Psoas muscle (tissue), 8 donors: Measurements from ENCODE around the gene ARSD. TPM values are rescaled to one million over a fixed set of nuclear protein-coding genes. Genes with fewer than 3 reads are reported as not detected.

Experiments used
- ATAC-seq, 4 donors: fragments of 200-7000 bp; cut with Tn5 transposase; one replicate each; pipeline ENCODE4 v1.9.1; 2020; ENCODE audit warnings: moderate library complexity in 3 of 4, mild to moderate bottlenecking in 2 of 4
- DNase-seq, 2 donors: peaks; one replicate each; pipeline ENCODE4 v3.0.0-alpha.2; 2020
- H3K27ac ChIP-seq: fragments of 200-600 bp; one replicate; pipeline ENCODE4 v1.8.0; 2022
- H3K27me3 ChIP-seq, 3 donors: fragments of 200-600 bp in 1 of 3; one replicate each; pipeline versions ENCODE4 v1.6.1 to v1.8.0; 2013 to 2022; ENCODE audit warnings: low read length in 2 of 3, mild to moderate bottlenecking in 2 of 3, moderate library complexity in 1 of 3; ENCODE audit not compliant: insufficient read depth in 3 of 3
- H3K36me3 ChIP-seq, 2 donors: fragments of 200-600 bp in 1 of 2; one replicate each; pipeline versions ENCODE4 v1.6.1 to v1.8.0; 2013 to 2022; ENCODE audit warnings: low read depth in 1 of 2, mild to moderate bottlenecking in 1 of 2, moderate library complexity in 1 of 2; ENCODE audit not compliant: insufficient read depth in 1 of 2
- H3K4me1 ChIP-seq: fragments of 200-600 bp; one replicate; pipeline ENCODE4 v1.8.0; 2022
- H3K4me3 ChIP-seq: fragments of 200-600 bp; one replicate; pipeline ENCODE4 v1.8.0; 2022; ENCODE audit warnings: mild to moderate bottlenecking
- H3K9me3 ChIP-seq: fragments of 200-600 bp; one replicate; pipeline ENCODE4 v1.8.0; 2022
- CTCF ChIP-seq: fragments of 200-600 bp; IDR thresholded peaks from one replicate; pipeline ENCODE4 v1.8.0; 2022; ENCODE audit warnings: antibody characterized with exemption
- WGBS, 3 donors: extraction: QIAGEN DNeasy Blood & Tissue Kit; methylation state at CpG; one replicate each; pipeline versions ENCODE4 v1.1.6 to v1.1.7; 2013; 5-methylcytosine and 5-hydroxymethylcytosine counted together
- intact Hi-C, 2 donors: fragments of 100-400 bp; cut with DNase I; formaldehyde crosslinking; loops; one replicate each; pipeline versions ENCODE4 v1.11.0 to v1.14.2; 2022
- polyA plus RNA-seq, 3 donors: library from polyadenylated mRNA; stranded (reverse); fragments of 200-250 nt; gene quantifications; one replicate each; pipeline ENCODE4 v1.2.3, GENCODE V29; 2013
- total RNA-seq, 4 donors: library from RNA; stranded (reverse); fragmentation: NEBNext Ultra II Directional in 2 of 4; extraction: Animal tissue kit (Norgen Biotek cat#: 25700) in 2 of 4; gene quantifications; one replicate each; pipeline versions ENCODE4 v1.2.1 to v1.2.4, GENCODE V29; 2021 to 2023
- donor health status: healthy with polysubstance abuse.
- donor health status: DM: no; HTN: no; CAD: no; lungs with moderate emphysema.
- donor health status: Bipolar disorder and iron deficiency.
- donor health status: healthy.
- donor health status: DM: yes; HTN: yes; CAD: no.
- donor health status: DM: no; HTN: no; CAD: no.
- donor health status: DM: no; HTN: no; CAD: no.
- donor health status: DM: yes; HTN: yes; CAD: no.

ARSD gene
- total and polyA plus RNA-seq, 7 donors, result 0.66 to 2.4 (median 1.6) TPM

GRCh38 chrX:2862404-2862803 lies 66.7 kb downstream of the ARSD start:
- TF ChIP-seq CTCF, result no peak
- Histone ChIP-seq H3K4me1 (no peaks in the 10 kb centered on the region), H3K27ac (no peak overlapping the region), H3K4me3 (no peak overlapping the region), H3K9me3 (no peaks in the 10 kb centered on the region), H3K27me3 (no peaks in the 10 kb centered on the region), H3K36me3 (no peaks in the 10 kb centered on the region)
- ATAC-seq (no peak), DNase-seq (no peak)
- 73 to 92% (median 79%) methylated on average over 9 of the region's 9 CpGs for WGBS, 3 donors
- intact Hi-C loops, result no loop called here

- H3K27ac ChIP-seq, result no peak overlapping the region
- no peak for TF ChIP-seq CTCF
- DNase-seq, result no peak
- no peaks in the 10 kb centered on the region for H3K4me1 ChIP-seq
- H3K27me3 ChIP-seq, result no peaks in the 10 kb centered on the region
- no peak for ATAC-seq
- intact Hi-C loops, result no loop called here
- H3K9me3 ChIP-seq, result no peaks in the 10 kb centered on the region
- no peaks in the 10 kb centered on the region for H3K36me3 ChIP-seq
- WGBS, 3 donors, result 87 to 100% (median 89%) methylated on average over 1 of the region's 1 CpG
- H3K4me3 ChIP-seq, result no peak overlapping the region
Observed at GRCh38 chrX:2859197-2859797, 69.8 kb downstream of the ARSD start.

GRCh38 chrX:2857566-2857965 lies 71.6 kb downstream of the ARSD start:
- H3K36me3 ChIP-seq, result no peaks in the 10 kb centered on the region
- no peaks in the 10 kb centered on the region for H3K27me3 ChIP-seq
- no peaks in the 10 kb centered on the region for H3K4me1 ChIP-seq
- DNase-seq (no peak), ATAC-seq (no peak)
- H3K4me3 ChIP-seq, result no peak overlapping the region
- WGBS, 3 donors, result 86 to 92% (median 87%) methylated on average over 3 of the region's 3 CpGs
- intact Hi-C loops, result no loop called here
- H3K27ac ChIP-seq, result no peak overlapping the region
- TF ChIP-seq CTCF, result no peak
- H3K9me3 ChIP-seq, result no peaks in the 10 kb centered on the region

GRCh38 chrX:2855761-2856160 lies 73.4 kb downstream of the ARSD start:
- intact Hi-C loops, result loop anchor here in 1 of 2 donors (1.0 kb wide), 1 partner anchor 32 kb away; no protein-coding TSS in a partner anchor
- no peaks in the 10 kb centered on the region for H3K4me1 ChIP-seq
- no peaks in the 10 kb centered on the region for H3K36me3 ChIP-seq
- no peaks in the 10 kb centered on the region for H3K27me3 ChIP-seq
- WGBS, 3 donors, result 92 to 98% (median 97%) methylated on average over 2 of the region's 2 CpGs
- H3K9me3 ChIP-seq, result no peaks in the 10 kb centered on the region
- no peak overlapping the region for H3K4me3 ChIP-seq
- no peak for TF ChIP-seq CTCF
- H3K27ac ChIP-seq, result no peak overlapping the region
- DNase-seq (no peak), ATAC-seq (no peak)

GRCh38 chrX:2854918-2855317 lies 74.2 kb downstream of the ARSD start:
- Histone ChIP-seq H3K4me1 (no peaks in the 10 kb centered on the region), H3K9me3 (no peaks in the 10 kb centered on the region), H3K27me3 (no peaks in the 10 kb centered on the region), H3K27ac (no peak overlapping the region), H3K36me3 (no peaks in the 10 kb centered on the region), H3K4me3 (no peak overlapping the region)
- WGBS, 3 donors, result 95 to 97% (median 97%) methylated on average over 21 of the region's 21 CpGs
- no peak for TF ChIP-seq CTCF
- no peak for ATAC-seq
- DNase-seq, result no peak
- intact Hi-C loops, result loop anchor here in 1 of 2 donors (1.0 kb wide), 1 partner anchor 32 kb away; no protein-coding TSS in a partner anchor
